Mesothelial cell of epicardium (in vitro differentiated cells): Measurements from ENCODE around the gene SIDT1. TPM values are rescaled to one million over a fixed set of nuclear protein-coding genes. Genes with fewer than 3 reads are reported as not detected.

Experiments
- DNase-seq, 2 experiments: peaks; one replicate each; pipeline ENCODE4 v3.0.0; 2021; ENCODE audit warnings: low spot score in 2 of 2; ENCODE audit not compliant: unreplicated experiment in 2 of 2
- H3K27ac Mint-ChIP-seq: 2 replicates; pipeline ENCODE4 v1.8.0; 2021; ENCODE audit warnings: mixed read lengths
- H3K27me3 Mint-ChIP-seq: 2 replicates; pipeline ENCODE4 v1.8.0; 2021; ENCODE audit warnings: low read depth, mixed read lengths
- H3K36me3 Mint-ChIP-seq: 2 replicates; pipeline ENCODE4 v1.8.0; 2021; ENCODE audit warnings: mixed read lengths
- H3K4me1 Mint-ChIP-seq: 2 replicates; pipeline ENCODE4 v1.8.0; 2021; ENCODE audit warnings: mixed read lengths
- H3K4me3 Mint-ChIP-seq: 2 replicates; pipeline ENCODE4 v1.8.0; 2021; ENCODE audit warnings: mild to moderate bottlenecking, moderate library complexity, mixed read lengths
- H3K9me3 Mint-ChIP-seq: 2 replicates; pipeline ENCODE4 v1.8.0; 2021; ENCODE audit warnings: mixed read lengths
- CTCF ChIP-seq: fragments of 200-600 bp; sonication (generic); IDR thresholded peaks from one replicate; pipeline ENCODE4 v1.5.0; 2021; ENCODE audit warnings: antibody characterized with exemption; ENCODE audit not compliant: unreplicated experiment
- total RNA-seq: library from RNA; stranded (reverse); gene quantifications from 3 replicates; pipeline ENCODE4 v1.2.1, GENCODE V29; 2021

SIDT1 gene
- total RNA-seq, 1 donor from 2014 or later, result not detected

DNA sequence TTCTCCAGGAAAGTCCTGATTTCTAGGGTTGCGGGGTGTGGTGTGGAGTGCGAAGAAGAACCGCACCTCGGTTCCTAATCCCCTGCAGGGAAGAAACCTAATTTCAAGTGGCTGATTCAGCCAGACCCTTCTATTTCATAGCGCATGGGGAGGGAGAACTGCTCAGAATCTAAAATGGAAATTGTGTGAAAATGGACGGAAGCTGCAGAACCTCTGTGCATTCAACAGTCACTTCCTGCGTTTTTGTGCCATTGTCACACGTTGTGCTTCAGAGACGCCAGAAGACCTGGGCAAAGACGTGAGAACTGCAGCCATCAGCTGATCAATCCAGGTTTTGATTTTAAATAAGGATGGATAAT is 1.2 kb downstream of the SIDT1 start:
- Mint-ChIP-seq H3K4me3 (peak overlapping the region; percentile 67), H3K36me3 (no peaks in the 10 kb centered on the region), H3K4me1 (peaks cover 26% of the 10 kb centered on the region), H3K27me3 (peaks cover 96% of the 10 kb centered on the region), H3K27ac (no peak overlapping the region), H3K9me3 (no peaks in the 10 kb centered on the region)
- no peak for DNase-seq
- TF ChIP-seq CTCF, result no peak

DNA sequence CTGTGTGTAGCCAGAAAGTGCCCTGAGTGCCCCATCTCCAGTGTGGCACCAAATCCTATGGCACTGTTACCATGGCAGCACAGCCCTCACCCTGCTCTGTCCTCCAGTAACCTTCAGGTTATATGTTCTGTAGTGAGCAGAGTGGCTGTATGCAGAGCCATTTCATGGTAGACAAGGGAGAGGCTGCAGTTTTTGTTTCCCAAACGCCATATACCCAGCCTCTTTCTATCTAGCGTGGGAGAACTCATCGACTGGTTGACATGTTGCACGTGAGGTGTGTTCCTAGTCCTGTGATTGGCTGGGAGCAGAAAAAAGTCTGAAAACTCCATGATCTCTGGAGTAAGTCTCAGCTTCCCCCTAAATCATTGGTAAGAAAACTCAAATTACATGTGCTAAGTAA is 2.0 kb downstream of the SIDT1 start:
- no peak for DNase-seq
- H3K27ac Mint-ChIP-seq, result no peak overlapping the region
- no peaks in the 10 kb centered on the region for H3K36me3 Mint-ChIP-seq
- TF ChIP-seq CTCF, result no peak
- no peak overlapping the region for H3K4me3 Mint-ChIP-seq
- no peaks in the 10 kb centered on the region for H3K9me3 Mint-ChIP-seq
- peaks cover 94% of the 10 kb centered on the region for H3K27me3 Mint-ChIP-seq
- H3K4me1 Mint-ChIP-seq, result peaks cover 26% of the 10 kb centered on the region

- Mint-ChIP-seq H3K9me3 (no peaks in the 10 kb centered on the region), H3K27me3 (peaks cover 85% of the 10 kb centered on the region), H3K36me3 (no peaks in the 10 kb centered on the region), H3K4me3 (no peak overlapping the region), H3K4me1 (peaks cover 26% of the 10 kb centered on the region), H3K27ac (no peak overlapping the region)
- no peak for DNase-seq
- TF ChIP-seq CTCF, result peak; percentile 26
These were observed 3.5 kb downstream of the SIDT1 start for GRCh38 chr3:113535898-113536297.

GRCh38 chr3:113536627-113537101 is 4.3 kb downstream of the SIDT1 start:
- no peak for DNase-seq
- Mint-ChIP-seq H3K4me1 (peaks cover 26% of the 10 kb centered on the region), H3K4me3 (no peak overlapping the region), H3K36me3 (no peaks in the 10 kb centered on the region), H3K27me3 (peaks cover 78% of the 10 kb centered on the region), H3K27ac (no peak overlapping the region), H3K9me3 (no peaks in the 10 kb centered on the region)
- TF ChIP-seq CTCF, result no peak

DNA sequence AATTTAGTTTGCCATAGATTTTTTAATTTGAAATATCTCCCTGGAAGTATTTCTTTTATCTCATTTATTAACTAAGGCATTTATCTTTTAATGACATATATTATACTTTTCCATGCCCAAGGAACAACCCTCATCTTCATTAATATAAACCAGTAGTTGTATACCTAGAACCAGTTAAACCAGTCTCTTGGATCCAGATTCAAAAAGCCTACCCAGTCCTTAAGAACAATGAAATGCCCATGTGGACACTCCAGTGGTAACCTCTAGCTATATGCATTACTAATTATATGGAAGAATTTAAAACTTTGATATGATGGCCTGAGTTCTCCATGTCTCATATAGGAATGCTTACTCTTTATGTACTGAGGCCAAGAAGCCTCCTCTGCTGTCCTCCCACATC is 4.8 kb downstream of the SIDT1 start:
- H3K4me3 Mint-ChIP-seq, result no peak overlapping the region

More for the DNA sequence above, 4.8 kb downstream of the SIDT1 start:
- TF ChIP-seq CTCF, result no peak
- Mint-ChIP-seq H3K36me3 (no peaks in the 10 kb centered on the region), H3K27me3 (peaks cover 73% of the 10 kb centered on the region), H3K4me1 (peaks cover 22% of the 10 kb centered on the region), H3K27ac (no peak overlapping the region), H3K9me3 (no peaks in the 10 kb centered on the region)
- no peak for DNase-seq
